ENCODE measurements around the gene ZNF429.
"Not testable (repeated sequence)": the region's sequence is repeated elsewhere in the genome, so short reads cannot be mapped to it uniquely, and the experiment has no call there.

Gene ZNF429

DNA sequence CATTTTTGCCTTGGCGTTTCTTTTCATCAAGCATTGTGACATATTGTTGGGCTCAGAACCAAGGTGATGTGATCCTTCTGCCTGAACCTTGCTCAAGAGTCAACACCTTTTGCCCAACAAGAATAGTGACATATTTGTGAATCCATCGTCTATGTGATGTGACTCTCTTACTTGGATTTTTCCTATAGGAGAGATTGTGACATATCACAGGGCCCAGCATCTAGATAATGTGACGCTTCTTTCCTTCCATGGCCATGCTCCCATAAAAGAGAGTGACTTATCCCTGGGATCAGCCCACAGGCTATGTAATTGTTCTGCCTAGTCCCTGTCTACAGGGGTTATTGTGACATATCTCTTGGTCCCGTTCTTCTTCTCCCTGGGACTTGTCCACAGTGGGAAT, 8.5 kb upstream of the ZNF429 start:
- TF ChIP-seq, protein P1, sequence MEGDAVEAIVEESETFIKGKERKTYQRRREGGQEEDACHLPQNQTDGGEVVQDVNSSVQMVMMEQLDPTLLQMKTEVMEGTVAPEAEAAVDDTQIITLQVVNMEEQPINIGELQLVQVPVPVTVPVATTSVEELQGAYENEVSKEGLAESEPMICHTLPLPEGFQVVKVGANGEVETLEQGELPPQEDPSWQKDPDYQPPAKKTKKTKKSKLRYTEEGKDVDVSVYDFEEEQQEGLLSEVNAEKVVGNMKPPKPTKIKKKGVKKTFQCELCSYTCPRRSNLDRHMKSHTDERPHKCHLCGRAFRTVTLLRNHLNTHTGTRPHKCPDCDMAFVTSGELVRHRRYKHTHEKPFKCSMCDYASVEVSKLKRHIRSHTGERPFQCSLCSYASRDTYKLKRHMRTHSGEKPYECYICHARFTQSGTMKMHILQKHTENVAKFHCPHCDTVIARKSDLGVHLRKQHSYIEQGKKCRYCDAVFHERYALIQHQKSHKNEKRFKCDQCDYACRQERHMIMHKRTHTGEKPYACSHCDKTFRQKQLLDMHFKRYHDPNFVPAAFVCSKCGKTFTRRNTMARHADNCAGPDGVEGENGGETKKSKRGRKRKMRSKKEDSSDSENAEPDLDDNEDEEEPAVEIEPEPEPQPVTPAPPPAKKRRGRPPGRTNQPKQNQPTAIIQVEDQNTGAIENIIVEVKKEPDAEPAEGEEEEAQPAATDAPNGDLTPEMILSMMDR (IDR thresholded peaks at IDR 0.05; ENCODE audit: insufficient read depth, low read length, poor library complexity, severe bottlenecking), result no peak
- Histone ChIP-seq H3K36me3 (ENCODE audit: control insufficient read depth, insufficient read depth, low read length) (no peaks in the 10 kb centered on the region), H3K27me3 (replicated peaks; ENCODE audit: control insufficient read depth, insufficient read depth, low read length) (no peaks in the 10 kb centered on the region), H3K4me3 (replicated peaks; ENCODE audit: low read depth, low read length) (no peak overlapping the region)
- no peak for DNase-seq (ENCODE audit: extremely low read depth, insufficient read length)

DNA sequence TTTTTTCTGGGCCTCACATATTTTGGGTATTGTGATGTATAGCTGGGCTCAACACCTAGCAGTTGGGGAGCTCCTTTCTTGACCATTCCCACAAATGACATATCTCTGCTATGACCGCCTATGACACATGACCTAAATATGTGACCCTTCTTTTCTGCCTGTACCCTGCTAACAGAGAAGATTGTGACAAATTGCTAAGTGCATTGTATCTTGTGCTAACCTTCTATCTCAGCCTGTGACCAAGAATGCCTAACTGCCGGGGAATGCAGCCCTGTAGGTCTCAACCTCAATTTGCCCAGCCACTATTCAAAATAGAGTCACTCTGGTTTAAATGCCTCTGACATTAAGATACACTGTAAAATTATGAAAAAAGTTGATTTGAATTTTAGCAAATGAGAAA, 6.8 kb upstream of the ZNF429 start:
- TF ChIP-seq, protein P1 (IDR thresholded peaks at IDR 0.05; ENCODE audit: insufficient read depth, low read length, poor library complexity, severe bottlenecking), result no peak
- H3K4me3 ChIP-seq (replicated peaks; ENCODE audit: low read depth, low read length), result no peak overlapping the region
- no peaks in the 10 kb centered on the region for H3K27me3 ChIP-seq (replicated peaks; ENCODE audit: control insufficient read depth, insufficient read depth, low read length)
- DNase-seq (ENCODE audit: extremely low read depth, insufficient read length), result no peak
- H3K36me3 ChIP-seq (ENCODE audit: control insufficient read depth, insufficient read depth, low read length), result no peaks in the 10 kb centered on the region

DNA sequence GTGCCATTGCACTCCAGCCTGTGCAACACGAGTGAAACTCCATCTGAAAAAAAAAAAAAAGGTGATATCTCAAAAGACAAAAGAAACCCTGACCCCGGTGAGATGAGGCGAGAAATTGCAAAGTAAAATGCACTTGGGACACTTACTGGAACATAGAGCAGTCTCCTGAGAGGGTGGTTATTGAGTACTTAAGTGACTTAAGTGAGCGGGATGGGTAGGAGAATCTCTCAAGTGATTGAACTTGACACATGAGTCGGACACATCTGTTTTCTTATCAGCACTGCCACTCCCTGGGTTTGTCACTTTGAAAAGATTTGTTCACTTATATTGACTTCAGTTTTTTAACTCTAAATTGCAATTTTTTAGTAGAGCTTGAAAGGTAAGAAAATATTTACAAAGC, 2.8 kb downstream of the ZNF429 start:
- Histone ChIP-seq H3K4me3 (replicated peaks; ENCODE audit: low read depth, low read length) (no peak overlapping the region), H3K36me3 (ENCODE audit: control insufficient read depth, insufficient read depth, low read length) (no peaks in the 10 kb centered on the region), H3K27me3 (replicated peaks; ENCODE audit: control insufficient read depth, insufficient read depth, low read length) (no peaks in the 10 kb centered on the region)
- TF ChIP-seq, protein P1 (IDR thresholded peaks at IDR 0.05; ENCODE audit: insufficient read depth, low read length, poor library complexity, severe bottlenecking), result no peak
- DNase-seq (ENCODE audit: extremely low read depth, insufficient read length), result no peak

DNA sequence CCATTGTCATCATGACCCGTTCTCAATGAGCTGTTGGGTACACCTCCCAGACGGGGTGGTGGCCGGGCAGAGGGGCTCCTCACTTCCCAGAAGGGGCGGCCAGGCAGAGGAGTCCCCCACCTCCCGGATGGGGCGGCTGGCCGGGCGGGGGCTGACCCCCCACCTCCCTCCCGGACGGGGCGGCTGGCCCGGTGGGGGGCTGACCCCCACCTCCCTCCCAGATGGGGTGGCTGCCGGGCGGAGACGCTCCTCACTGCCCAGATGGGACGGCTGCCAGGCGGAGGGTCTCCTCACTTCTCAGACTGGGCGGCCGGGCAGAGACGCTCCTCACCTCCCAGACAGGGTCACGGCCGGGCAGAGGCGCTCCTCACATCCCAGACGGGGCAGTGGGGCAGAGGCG, 5.7 kb downstream of the ZNF429 start:
- not testable (repeated sequence) for DNase-seq (ENCODE audit: extremely low read depth, insufficient read length); H3K36me3 ChIP-seq (ENCODE audit: control insufficient read depth, insufficient read depth, low read length); H3K27me3 ChIP-seq (replicated peaks; ENCODE audit: control insufficient read depth, insufficient read depth, low read length); H3K4me3 ChIP-seq (replicated peaks; ENCODE audit: low read depth, low read length)

DNA sequence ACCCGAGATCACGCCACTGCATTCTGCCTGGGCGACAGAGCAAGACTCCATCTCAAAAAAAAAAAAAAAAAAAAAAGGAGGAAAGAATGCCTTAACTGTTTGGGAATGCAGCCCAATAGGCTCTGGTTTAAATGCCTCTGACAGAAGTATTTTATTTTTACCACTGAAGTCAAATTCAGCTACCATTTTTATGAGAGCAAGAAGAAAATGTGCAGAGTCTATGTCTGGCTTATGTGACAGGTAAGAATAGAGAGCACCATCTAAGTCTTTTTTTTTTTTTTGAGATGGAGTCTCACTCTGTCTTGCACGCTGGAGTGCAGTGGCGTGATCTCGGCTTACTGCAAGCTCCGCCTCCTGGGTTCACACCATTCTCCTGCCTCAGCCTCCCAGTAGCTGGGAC, 7.2 kb downstream of the ZNF429 start:
- H3K4me3 ChIP-seq (replicated peaks; ENCODE audit: low read depth, low read length); H3K36me3 ChIP-seq (ENCODE audit: control insufficient read depth, insufficient read depth, low read length); DNase-seq (ENCODE audit: extremely low read depth, insufficient read length); H3K27me3 ChIP-seq (replicated peaks; ENCODE audit: control insufficient read depth, insufficient read depth, low read length): not testable (repeated sequence)

DNA sequence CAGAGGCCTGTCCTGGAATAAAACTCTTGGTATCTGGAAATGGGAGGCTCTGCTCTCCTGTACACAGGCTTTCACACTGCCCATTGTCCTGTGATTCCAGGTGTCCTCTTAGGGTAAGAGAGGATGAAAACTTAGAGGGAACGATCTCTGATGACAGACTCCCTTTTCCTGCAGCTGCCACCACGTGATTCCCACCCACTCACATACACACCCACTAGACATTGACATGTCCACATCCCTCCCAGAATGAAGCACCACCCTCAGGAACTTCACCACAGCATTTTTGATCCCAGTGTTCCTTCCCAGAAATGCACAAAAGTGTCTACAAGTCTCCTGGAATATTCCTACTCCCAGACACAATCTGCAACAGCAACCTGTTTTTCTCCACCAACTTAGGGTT, 8.2 kb downstream of the ZNF429 start:
- H3K27me3 ChIP-seq (replicated peaks; ENCODE audit: control insufficient read depth, insufficient read depth, low read length), result no peaks in the 10 kb centered on the region
- H3K36me3 ChIP-seq (ENCODE audit: control insufficient read depth, insufficient read depth, low read length), result no peaks in the 10 kb centered on the region
- no peak overlapping the region for H3K4me3 ChIP-seq (replicated peaks; ENCODE audit: low read depth, low read length)
- TF ChIP-seq, protein P1 (IDR thresholded peaks at IDR 0.05; ENCODE audit: insufficient read depth, low read length, poor library complexity, severe bottlenecking), result no peak
- DNase-seq (ENCODE audit: extremely low read depth, insufficient read length), result no peak

DNA sequence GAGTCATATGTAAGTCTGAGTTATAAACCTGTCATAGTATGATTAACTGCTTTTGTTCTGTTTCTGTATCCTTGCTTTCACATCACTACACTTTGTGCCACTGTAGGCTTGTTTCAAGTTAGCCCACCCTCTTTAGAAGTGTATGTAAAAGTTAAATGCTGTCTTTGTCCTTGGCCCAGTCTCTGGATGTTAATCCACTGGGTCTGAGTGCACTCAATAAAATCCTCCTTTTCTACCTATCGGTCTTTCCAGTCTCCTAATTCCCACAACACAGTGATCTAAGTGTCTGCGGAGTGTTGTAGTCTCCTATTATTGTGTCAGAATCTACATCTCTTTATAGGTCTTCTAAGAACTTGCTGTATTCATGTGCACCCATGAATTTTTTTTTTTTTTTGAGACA, 14.1 kb downstream of the ZNF429 start:
- Histone ChIP-seq H3K4me3 (replicated peaks; ENCODE audit: low read depth, low read length) (no peak overlapping the region), H3K27me3 (replicated peaks; ENCODE audit: control insufficient read depth, insufficient read depth, low read length) (no peaks in the 10 kb centered on the region), H3K36me3 (ENCODE audit: control insufficient read depth, insufficient read depth, low read length) (peaks cover 5% of the 10 kb centered on the region)
- TF ChIP-seq, protein P1 (IDR thresholded peaks at IDR 0.05; ENCODE audit: insufficient read depth, low read length, poor library complexity, severe bottlenecking), result no peak
- no peak for DNase-seq (ENCODE audit: extremely low read depth, insufficient read length)

Data from GM06990 (cell line).